Endometrial microvascular endothelial cells (primary cell): Measurements from ENCODE around the gene SLIT1. TPM values are rescaled to one million over a fixed set of nuclear protein-coding genes. Genes with fewer than 3 reads are reported as not detected.

Experiments
- in situ Hi-C: cut with HindIII; loops from 2 replicates; pipeline ENCODE4 v1.10.0; 2017; ENCODE audit warnings: low sequenced_read_pairs, low pct_unique_long_range_greater_than_20kb; ENCODE audit errors: inconsistent ontology term
- total RNA-seq: library from RNA; depleted of rRNA; stranded (reverse); fragments of >200 nt; gene quantifications from one replicate; pipeline ENCODE4 v1.2.3, GENCODE V29; 2015; ENCODE audit errors: inconsistent ontology term

The SLIT1 gene
- total RNA-seq, 1 donor from 2014 or later: not detected

DNA sequence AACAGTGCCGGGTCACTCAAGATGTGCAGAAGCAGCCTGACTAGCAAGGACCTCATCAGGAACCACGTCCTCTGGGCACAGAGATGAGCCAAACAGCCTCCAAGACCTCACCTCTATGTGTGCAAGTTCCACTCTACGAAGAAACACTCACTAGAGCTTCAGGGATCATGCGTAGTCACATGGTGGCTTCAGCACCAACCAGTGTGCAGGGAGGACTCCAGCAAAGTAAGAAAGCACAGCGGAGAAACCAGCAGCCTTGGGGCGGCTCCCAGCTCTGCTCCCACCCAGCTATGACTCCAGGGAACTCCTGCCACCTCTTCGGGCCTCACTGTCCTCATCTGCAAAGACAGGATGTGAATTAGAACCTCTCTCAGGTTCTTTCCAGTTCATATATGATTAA lies 58.2 kb downstream of the SLIT1 start:
- in situ Hi-C loops: no loop called here

DNA sequence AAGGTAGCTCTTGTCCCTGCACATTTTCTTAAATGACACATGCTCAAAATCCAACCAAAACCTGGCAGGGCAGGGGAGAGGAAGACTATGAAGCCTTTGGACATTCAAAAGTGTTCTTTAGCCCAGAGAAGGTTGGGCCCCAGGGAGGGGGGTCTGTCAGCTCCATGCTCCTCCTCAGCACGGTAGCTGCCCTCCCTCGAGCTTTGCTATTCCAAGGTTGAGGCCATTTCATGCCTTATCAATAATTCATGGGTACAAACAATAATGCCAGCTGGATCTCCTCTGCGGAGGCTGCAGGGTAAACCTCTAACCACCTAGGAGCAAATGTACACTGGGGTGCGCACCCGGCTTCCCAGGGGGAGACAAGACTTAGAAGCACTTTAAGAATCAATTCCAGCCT lies 61.5 kb downstream of the SLIT1 start:
- in situ Hi-C loops: no loop called here

DNA sequence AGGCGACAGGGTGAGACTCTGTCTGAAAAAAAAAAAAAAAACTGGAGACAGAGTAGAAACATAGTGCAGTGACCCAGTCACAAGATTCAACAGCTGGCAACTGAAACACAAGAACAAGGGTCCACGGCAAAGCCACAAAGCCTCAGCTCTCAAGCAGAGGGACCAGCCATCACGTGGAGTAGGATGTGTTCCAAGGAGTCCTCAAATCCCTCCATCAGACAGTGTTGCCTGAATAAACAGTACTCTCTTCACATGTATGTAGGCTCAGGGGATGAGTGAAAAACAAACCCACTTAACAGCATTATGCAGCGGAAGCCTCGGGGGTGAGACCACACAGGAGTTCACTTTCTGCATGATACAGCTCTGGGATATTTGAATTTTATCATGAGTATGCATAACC lies 62.0 kb downstream of the SLIT1 start:
- in situ Hi-C loops: no loop called here

DNA sequence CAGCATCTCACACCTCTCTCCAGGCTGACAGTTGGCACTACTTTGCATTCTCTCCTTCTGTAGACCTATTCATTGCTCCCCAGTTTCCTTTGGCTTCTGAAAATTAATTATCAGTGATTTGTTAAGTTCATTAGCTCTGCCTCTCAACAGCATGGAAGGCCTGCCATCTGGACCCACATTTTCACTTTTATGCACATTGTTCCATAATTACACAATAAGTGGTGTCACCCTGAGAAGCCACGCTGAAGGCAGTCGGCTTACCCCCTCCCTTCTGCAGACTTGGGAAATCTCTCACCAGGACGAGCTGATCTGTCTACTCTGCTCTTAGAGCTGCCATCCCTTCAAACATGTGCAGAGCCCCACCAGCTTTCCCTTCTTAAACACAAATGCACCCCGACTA lies 64.7 kb downstream of the SLIT1 start:
- in situ Hi-C loops: no loop called here

DNA sequence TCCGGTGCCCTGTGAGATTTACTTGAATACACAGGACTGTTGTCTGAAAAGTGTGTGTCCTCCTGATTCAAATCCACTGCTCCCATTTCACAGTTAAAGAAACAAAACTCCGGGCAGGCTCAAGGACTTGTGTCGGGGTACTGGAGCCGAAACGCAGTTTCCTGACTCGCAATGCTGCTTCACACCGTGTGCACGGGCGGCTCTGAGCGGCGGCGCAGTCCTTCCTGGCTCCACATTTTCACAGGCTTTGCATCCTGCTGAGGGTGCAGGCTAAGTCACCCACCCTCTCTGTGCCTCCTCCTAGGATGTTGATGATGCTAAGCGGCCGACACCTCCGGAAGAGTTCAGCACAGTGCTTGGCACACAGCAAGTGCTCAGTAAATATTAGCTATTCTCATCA lies 65.4 kb downstream of the SLIT1 start:
- in situ Hi-C loops: no loop called here

DNA sequence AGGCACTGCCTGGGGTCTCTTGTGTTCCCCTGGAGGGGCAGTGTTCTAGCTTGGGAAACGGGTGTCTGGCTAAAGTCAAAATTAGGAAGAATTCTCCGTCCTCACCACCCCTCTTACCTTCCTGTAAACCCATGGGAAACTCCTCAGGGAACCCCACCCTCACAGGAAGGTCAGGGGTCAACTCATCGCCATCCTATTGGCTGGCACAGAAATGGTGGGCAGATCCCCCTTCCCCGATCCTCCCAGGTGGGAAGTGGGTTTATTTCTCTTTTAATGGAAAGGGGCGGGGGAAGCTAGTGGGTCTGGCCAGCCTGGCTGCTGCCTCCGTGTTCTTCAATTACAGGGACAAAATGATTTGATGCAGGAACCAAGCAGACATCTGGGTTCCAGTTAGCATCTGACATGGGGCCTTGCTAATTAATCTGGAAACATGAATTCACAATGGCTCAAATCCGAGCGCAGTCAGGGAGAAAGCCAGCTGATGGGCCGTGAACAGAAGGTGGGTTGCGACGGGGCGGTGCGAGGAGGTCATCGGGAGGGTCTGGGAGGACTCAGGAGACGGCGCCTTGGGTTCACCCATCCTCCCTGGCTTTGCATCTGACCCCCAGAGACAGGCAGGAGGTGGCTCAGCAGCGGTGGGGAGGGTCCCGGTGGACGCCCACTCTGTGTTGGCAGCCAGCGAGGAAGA lies 66.6 kb downstream of the SLIT1 start:
- in situ Hi-C loops: no loop called here

DNA sequence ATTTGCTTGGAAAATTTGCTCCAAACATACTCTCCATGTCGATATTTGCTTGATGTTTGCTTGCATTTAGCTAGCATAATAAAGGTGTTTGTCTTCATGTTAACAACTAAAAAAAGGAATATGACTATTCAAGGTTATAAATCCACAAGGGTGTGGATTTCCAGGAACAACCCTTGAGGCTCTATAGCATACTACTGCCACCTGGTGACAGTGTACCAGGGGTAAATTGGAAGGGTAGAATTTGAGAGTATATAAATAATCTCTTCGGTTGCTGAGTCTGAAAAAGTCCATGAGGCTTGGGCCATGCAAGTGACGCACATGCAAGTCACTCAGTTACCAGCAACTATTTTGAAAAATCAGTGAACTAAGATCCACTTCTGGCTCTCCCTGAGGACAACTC lies 68.4 kb downstream of the SLIT1 start:
- in situ Hi-C loops: no loop called here

DNA sequence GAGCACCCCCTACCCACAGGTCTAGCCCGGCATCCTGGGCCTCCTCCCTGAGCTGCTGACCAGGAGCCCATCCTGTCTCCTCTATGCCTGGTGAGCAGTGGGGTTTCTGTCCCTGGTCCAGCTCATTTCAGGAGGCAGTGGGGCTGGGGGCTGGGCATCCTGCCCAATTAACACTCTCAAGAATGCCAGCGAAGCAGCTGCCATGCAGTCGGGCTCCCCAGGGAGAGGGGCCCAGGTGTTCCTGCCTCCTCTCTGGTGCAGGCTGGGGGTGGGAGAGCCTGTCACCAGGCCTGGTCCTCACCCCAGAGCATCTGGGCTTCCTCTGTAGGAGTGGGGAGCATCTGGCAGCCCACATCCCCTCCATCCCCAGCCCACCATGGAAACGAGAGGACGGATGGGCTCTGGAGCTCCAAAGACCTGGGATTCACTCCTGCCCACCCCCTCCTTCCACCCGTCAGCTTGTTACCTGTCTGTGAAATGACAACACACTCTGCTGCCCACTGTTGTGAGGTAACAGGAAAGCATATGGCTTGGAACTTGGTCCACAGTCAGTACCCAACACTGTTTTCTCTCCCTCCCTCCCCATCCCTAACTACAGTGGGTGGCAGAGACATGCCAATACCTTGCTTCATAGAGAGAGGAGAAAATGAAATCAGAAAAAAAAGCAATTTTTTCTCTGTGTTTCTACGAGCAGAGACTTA lies 69.1 kb downstream of the SLIT1 start:
- in situ Hi-C loops: no loop called here

DNA sequence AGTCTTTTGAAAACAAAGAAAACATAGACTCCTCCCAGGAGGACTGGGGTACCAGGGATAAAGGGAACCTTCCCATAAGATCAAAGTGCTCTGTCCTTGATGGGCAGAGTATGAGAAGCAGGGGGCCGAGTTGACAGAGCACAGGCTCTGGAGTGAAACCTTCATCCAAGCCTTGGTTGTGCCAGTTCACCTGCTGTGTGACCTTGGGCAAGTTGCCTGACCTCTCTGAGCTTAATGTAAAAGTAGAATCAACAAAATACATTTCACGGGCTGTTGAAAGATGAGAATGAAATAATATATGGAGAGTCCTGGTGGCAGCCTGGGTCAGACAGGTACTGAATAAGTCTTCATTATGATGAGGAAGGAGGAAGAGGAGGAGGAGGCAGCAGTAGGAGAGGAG lies 69.9 kb downstream of the SLIT1 start:
- in situ Hi-C loops: no loop called here

DNA sequence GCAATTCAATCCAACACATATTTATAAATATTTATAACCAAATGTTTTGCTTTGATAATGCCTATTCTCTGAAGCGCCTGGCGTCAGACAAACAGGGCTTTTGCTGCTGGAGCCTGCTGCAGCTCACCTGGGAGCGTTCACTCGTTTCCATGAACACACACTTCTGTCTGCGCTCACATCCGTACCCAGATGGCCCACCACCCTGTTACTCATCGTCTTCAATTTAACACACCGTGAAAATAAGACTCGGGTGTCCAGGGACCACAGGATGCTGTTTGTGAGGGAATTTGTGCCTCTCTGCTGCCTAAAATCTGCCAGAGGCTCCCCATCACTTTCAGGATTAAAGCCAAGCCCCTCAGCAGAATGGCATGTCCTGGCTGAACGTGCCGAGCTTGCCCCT lies 74.1 kb downstream of the SLIT1 start:
- in situ Hi-C loops: no loop called here

DNA sequence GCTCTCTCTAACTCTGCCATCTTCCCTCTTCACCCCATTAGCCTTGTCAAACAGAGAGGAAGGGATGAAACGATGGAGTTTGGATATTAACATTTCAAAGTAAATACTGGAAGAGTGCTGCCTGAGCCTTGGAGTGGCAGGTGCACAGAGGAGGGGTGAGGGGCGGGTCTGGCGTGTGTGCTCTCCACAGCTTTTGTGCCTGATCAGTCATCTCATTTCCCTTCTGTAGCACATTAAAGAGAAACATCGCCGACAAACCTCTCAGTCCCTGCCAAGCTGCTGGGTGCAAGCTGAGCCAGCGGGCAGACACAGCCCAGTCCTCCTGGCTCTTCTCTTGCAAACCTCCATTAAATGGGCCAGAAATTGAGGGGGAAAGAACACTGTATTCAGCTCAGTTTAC lies 76.2 kb downstream of the SLIT1 start:
- in situ Hi-C loops: no loop called here

DNA sequence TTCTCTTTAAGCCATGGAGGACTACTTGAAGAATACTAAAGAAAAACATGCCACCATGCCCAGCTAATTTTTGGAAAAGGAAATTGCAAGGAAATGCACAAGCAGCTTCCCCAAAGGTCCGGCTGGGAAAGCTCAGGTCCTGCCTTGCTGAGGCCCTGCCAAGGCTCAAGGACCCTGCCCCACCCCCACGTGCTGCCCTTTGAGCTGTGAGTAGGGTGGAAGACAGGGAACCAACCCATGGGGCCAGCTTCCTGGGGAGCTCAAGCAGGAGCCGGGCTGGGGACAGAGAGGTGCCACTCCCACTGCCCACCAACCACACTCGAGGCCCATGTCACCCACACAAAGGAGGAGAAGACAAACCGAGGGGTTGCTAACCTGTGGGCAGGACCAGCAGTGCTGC lies 78.2 kb downstream of the SLIT1 start:
- in situ Hi-C loops: no loop called here

DNA sequence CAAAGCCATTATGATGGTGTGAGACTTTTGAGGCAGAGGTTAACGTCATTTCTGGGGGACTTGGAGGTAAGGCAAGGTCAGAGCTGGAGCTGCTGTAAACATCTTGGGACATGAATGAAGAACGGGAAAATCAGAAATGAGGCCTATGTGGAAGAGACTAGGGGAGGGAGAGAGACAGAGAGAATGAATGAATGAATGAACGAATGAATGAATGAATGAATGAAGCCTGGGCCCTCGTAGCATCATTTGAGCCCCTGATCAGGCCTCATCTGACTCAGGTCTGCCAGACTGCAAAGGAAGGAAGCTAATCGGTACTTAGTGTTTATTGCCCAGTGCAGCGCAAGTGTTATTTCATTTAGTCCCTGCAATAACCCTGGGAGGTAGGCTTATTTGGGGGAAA lies 79.6 kb downstream of the SLIT1 start:
- in situ Hi-C loops: no loop called here

DNA sequence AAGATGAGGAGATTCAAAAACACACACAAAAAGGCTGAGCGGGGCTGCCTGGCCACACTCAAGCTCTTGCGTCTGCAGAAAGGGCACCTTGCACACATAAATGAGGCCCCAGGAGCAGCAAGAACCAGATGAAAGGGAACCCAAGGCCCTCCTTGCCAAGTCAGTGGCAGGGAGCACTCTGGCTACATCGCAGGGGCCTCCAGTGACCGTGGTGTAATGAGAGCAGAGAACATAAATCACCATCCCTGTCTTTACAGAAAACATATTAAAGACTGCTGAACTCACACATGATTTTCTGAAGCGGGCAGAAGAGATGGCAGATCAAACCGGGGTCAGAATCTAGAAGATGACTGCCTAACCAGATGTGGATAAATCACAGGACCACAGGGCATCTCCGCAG lies 80.5 kb downstream of the SLIT1 start:
- in situ Hi-C loops: no loop called here

DNA sequence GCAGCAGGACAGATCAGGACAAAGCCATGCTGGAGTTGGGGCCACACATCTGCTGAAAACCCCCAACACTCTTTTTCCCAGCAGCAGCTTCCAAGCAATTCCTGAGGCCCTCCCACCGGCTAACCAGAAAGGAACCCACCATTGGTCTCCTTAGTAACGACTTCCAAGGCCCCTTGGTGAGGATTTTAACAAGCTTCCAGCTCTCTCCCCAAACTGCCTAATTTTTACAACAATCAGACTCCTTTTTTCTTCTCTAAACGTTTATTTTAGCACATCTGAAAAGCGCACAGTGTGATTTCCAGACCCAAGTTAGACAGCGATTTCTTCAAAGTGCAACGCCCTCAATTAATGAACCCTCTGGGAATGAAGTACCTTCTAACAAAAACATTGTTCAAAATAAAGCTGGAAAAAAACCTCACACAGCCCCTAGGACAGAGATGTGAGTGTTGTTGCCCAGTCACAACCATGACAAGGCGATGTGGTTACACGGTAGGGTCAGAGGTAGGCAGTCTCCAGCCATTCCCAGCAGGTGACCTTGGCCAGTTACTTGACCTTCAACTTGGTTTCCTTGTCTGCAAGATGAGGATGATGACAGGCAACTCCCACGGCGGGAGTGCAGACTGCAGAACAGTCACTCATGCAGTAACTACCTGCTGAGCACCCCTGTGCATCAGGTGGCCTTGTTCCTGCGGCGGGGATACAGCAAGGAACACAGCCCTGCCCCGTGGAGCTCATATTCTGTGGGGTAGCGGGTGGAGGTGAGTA lies 82.3 kb downstream of the SLIT1 start:
- in situ Hi-C loops: no loop called here

DNA sequence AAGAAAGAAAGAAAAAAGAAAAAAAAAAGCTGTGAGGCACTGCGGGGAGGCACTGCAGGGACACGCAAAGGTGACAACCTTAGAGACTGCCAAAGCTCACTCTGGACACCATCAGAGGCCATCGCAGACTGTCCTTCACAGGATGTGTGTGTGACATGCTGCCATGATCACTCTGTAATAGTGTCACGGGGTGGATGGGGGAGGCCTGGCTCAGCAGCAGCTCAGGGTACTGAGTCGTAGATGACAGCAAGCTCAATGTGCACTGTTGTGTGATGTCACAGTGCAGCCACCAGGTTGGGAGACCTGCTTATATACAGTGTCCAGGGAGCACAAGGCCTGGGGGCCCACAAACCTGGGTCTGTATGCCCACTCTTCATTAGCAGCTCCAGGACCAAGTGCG lies 83.3 kb downstream of the SLIT1 start:
- in situ Hi-C loops: no loop called here

DNA sequence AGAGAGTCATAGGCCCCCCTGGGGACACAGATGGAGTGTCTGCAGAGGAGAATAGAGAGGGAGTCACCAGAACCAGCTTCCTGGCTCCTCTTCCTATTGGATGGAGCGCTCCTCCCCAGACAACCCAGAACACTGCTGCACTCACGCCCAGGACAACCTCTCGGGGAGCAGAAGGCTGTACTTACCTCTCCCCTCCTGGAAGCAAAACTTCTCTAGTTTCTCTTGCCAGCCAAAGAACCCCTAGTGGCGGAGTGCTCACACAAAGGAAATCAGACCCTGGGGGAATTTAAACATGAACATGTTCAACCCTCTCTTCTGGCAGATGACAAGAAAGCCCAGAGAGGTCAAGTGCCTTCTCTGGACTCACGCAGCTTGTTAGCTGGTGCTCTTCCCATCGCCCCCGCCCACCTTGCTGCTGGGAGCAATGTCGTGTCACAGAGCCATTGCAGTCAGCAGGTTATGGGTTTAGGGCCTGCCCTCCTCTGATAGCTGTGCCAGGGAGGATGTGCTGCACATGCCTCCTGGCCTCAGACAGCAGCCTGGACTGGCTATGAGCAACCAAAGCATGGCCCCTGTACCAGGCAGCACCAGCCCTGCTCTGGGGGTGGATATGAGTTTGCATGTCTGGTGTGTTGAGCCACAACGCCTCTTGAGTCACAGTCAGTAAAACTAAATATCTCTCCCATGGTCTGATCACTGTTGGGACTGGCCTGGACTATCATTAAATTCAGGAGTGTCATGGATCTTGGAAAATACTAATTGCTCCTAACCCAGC lies 84.4 kb downstream of the SLIT1 start:
- in situ Hi-C loops: no loop called here

DNA sequence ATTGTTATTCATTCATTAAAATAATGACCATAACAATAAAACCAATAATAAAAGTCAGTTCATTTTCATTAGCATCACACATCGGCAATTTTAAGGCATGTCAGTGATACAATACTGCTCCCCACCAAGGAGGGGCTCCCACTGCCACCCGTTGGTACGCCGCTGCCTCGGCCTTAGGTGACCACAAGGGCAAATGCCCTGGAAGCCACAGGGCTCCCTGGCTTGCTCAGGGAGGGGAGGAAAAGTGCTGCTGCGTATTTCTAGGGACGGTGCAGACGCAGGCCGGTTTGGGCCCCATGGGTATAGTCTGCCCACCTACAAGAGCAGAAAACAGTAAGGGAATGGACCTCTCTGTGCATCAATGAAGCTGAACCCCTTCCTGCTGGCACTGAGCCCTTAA lies 85.1 kb downstream of the SLIT1 start:
- in situ Hi-C loops: no loop called here

DNA sequence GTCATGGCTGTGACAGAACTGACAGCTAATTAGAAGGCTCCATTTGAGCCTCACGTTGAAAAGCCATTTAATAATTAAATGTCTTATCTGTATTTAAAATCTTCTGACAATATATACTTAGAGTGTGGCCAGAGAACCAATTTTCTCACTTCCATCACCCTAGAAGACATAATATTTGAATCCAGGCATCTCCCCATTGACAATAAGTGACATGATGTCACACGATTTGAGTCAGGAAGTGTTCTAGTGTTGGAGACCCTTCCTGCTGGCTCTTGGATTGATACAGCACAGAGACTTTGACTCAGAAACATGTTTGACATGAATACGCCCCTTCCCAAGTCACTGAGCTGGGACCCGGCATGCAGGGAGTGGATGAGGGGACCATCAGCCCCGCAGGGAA lies 85.9 kb downstream of the SLIT1 start:
- in situ Hi-C loops: no loop called here
